Measurements from ENCODE around the gene SUCLG1. TPM values are rescaled to one million over a fixed set of nuclear protein-coding genes. Genes with fewer than 3 reads are reported as not detected.

The SUCLG1 gene
- total RNA-seq, 1 experiment from 2014 or later, result 59.8 TPM

DNA sequence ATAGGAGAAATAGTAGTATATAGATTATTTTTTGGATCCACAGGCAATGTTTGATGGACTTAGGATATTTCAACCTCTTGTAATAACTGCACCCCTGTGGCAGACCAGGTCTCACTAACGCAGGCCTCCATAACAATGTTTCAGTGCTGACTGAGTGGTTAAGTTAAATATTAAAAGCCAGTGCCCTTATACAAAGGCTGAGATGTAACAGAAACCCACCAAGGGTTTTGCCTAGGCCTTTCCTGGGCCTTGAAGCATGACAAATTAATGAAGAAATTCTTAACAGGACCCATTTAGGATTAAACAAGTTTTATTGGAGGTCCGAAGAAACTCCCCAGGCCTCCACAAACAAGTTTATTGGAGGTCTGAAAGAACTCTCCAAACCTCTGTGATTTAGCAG lies 1.6 kb upstream of the SUCLG1 start:
- intact Hi-C loops (cut with micrococcal nuclease; ENCODE audit: unreplicated experiment), result no loop called here
- H3K4me3 ChIP-seq (ENCODE audit: low read depth in 2 of 2, low read length in 2 of 2), result no peak overlapping the region
- no peaks in the 10 kb centered on the region for H3K9me3 ChIP-seq (ENCODE audit: control insufficient read depth, insufficient read depth, low read depth, low read length)
- in situ Hi-C loops (cut with HindIII; ENCODE audit: low pct_unique_long_range_greater_than_20kb, low sequenced_read_pairs), result no loop called here
- DNase-seq (ENCODE audit: low read depth, low spot score) (no peak), ATAC-seq (no peak)
- H3K27ac ChIP-seq (ENCODE audit: low read length), result no peak overlapping the region
- ChIA-PET CTCF (no interaction called here), POLR2A (no interaction called here)
- TF ChIP-seq SIN3A (IDR thresholded peaks at IDR 0.05; ENCODE audit: borderline replicate concordance, insufficient read depth, low read depth, low read length) (no peak), POLR2AphosphoS5 (IDR thresholded peaks at IDR 0.05; ENCODE audit: low read depth, low read length) (no peak), REST (IDR thresholded peaks at IDR 0.05; ENCODE audit: insufficient read depth in 1 of 2, low read depth in 2 of 2, low read length in 1 of 2) (no peak), TCF7L2 (IDR thresholded peaks at IDR 0.05; ENCODE audit: low read depth, low read length) (no peak)
- TF ChIP-seq, protein P1, sequence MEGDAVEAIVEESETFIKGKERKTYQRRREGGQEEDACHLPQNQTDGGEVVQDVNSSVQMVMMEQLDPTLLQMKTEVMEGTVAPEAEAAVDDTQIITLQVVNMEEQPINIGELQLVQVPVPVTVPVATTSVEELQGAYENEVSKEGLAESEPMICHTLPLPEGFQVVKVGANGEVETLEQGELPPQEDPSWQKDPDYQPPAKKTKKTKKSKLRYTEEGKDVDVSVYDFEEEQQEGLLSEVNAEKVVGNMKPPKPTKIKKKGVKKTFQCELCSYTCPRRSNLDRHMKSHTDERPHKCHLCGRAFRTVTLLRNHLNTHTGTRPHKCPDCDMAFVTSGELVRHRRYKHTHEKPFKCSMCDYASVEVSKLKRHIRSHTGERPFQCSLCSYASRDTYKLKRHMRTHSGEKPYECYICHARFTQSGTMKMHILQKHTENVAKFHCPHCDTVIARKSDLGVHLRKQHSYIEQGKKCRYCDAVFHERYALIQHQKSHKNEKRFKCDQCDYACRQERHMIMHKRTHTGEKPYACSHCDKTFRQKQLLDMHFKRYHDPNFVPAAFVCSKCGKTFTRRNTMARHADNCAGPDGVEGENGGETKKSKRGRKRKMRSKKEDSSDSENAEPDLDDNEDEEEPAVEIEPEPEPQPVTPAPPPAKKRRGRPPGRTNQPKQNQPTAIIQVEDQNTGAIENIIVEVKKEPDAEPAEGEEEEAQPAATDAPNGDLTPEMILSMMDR (IDR thresholded peaks at IDR 0.05), result no peak
- peaks cover 10% of the 10 kb centered on the region; the same call in 1 of the 2 replicates for H3K4me1 ChIP-seq (ENCODE audit: control insufficient read depth, insufficient read depth, low read length)
- no peaks in the 10 kb centered on the region; the same call in 1 of the 2 replicates for H3K36me3 ChIP-seq (ENCODE audit: control insufficient read depth, insufficient read depth, low read length)
- no peaks in the 10 kb centered on the region for H3K27me3 ChIP-seq (ENCODE audit: control insufficient read depth, insufficient read depth, low read length)
- no TSS peak for BruUV-seq (replicated peaks)

GRCh38 chr2:84459944-84460429 lies 907 bp upstream of the SUCLG1 start:
- ChIA-PET POLR2A (no interaction called here), CTCF (no interaction called here)
- peak overlapping the region; percentile 96 for H3K27ac ChIP-seq (ENCODE audit: low read length)
- H3K4me3 ChIP-seq (ENCODE audit: low read depth in 2 of 2, low read length in 2 of 2), result peak overlapping the region; percentile 98 to 99
- intact Hi-C loops (cut with micrococcal nuclease; ENCODE audit: unreplicated experiment) (no loop called here), in situ Hi-C loops (cut with HindIII; ENCODE audit: low pct_unique_long_range_greater_than_20kb, low sequenced_read_pairs) (no loop called here)
- no TSS peak for BruUV-seq (replicated peaks)
- peaks cover 10% of the 10 kb centered on the region; the same call in 1 of the 2 replicates for H3K4me1 ChIP-seq (ENCODE audit: control insufficient read depth, insufficient read depth, low read length)
- H3K9me3 ChIP-seq (ENCODE audit: control insufficient read depth, insufficient read depth, low read depth, low read length), result no peaks in the 10 kb centered on the region
- no peaks in the 10 kb centered on the region; the same call in 1 of the 2 replicates for H3K36me3 ChIP-seq (ENCODE audit: control insufficient read depth, insufficient read depth, low read length)
- DNase-seq (ENCODE audit: low read depth, low spot score), result no peak
- TF ChIP-seq, protein P1 (IDR thresholded peaks at IDR 0.05), result no peak
- TF ChIP-seq SIN3A (IDR thresholded peaks at IDR 0.05; ENCODE audit: borderline replicate concordance, insufficient read depth, low read depth, low read length) (no peak), REST (IDR thresholded peaks at IDR 0.05; ENCODE audit: insufficient read depth in 1 of 2, low read depth in 2 of 2, low read length in 1 of 2) (no peak), POLR2AphosphoS5 (IDR thresholded peaks at IDR 0.05; ENCODE audit: low read depth, low read length) (no peak), TCF7L2 (IDR thresholded peaks at IDR 0.05; ENCODE audit: low read depth, low read length) (no peak)
- peak; percentile 16; the same call in 1 of the 2 replicates for ATAC-seq
- H3K27me3 ChIP-seq (ENCODE audit: control insufficient read depth, insufficient read depth, low read length), result no peaks in the 10 kb centered on the region
